WI38 (cell line): ENCODE measurements around the gene SH2D3C.

Experiments
- H3K4me3 ChIP-seq: 2 replicates; pipeline ENCODE4 v1.5.1; 2011; ENCODE audit warnings: low read depth, mild to moderate bottlenecking, control low read depth, low read length
- TF ChIP-seq, protein P1 (sequence below): IDR thresholded peaks from 2 replicates; pipeline ENCODE4 v1.5.1; 2012; ENCODE audit warnings: low read depth, mild to moderate bottlenecking, control low read depth, low read length

The SH2D3C gene

DNA sequence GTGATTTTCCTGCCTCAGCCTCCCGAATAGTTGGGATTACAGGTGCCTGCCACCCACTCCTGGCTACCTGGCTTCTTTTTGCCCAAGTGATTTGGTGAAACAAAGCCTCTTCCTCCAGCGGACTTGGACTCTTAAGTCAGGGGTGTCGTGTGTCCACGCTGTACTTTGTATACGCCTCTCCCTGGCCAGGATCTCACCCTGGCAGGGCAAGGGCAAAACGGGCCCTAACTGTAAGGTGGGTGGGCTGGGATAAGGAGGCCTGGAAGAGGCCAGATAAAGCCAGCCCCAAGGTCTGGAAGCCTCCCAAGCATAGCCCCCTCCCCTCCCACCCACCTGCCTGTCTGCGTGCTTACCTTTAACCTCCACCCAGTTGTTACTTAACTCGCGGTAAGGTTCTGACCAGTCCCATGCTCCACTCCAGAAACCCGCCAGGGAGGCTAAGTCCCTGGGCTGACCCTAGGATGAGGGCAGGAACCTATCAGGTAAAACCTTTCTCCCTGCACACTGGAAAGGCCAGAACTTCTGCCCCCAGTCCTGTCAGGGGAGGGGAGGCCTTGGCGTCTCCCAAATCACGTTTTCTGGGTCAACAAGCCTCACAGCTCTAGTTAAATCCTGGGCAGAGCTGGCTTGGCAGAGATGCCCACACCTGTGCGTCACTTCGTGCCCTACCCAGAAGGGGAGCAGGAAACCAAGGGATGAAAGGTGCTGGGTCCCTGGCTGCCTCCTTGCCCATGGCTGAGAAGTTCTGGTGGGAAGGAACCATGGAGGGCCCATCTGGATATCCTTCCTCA is 15.7 kb upstream of the SH2D3C start:
- H3K4me3 ChIP-seq, result no peak overlapping the region
- TF ChIP-seq, protein P1, sequence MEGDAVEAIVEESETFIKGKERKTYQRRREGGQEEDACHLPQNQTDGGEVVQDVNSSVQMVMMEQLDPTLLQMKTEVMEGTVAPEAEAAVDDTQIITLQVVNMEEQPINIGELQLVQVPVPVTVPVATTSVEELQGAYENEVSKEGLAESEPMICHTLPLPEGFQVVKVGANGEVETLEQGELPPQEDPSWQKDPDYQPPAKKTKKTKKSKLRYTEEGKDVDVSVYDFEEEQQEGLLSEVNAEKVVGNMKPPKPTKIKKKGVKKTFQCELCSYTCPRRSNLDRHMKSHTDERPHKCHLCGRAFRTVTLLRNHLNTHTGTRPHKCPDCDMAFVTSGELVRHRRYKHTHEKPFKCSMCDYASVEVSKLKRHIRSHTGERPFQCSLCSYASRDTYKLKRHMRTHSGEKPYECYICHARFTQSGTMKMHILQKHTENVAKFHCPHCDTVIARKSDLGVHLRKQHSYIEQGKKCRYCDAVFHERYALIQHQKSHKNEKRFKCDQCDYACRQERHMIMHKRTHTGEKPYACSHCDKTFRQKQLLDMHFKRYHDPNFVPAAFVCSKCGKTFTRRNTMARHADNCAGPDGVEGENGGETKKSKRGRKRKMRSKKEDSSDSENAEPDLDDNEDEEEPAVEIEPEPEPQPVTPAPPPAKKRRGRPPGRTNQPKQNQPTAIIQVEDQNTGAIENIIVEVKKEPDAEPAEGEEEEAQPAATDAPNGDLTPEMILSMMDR, result no peak

DNA sequence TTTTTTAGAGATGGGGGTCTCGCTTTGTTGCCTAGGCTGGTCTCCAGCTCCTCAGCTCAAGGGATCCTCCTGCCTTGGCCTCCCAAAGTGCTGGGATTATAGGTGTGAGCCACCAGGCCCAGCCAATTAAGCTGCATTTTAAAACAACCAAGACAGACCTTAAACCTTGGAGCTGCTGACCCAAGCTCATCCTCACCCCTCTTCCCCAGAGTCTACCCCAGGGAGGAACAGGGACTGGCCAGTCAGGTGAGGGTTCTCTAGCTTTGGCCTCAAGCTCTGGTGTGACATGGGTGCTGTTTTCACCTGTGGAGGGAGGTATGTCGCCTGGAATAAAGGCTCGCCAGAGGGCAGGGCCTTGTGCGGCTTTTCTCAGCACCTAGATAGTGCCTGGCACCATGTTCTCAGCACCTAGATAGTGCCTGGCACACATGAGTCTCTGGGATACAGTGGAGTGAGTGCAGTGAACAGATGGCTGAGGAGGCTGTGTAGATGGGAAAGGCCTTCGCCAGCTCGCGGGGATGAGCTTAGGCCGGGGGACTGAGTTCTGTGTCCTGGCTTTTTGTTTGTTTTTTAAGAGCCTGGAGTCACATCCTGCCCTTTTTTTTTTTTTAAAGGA is 14.7 kb upstream of the SH2D3C start:
- no peak overlapping the region for H3K4me3 ChIP-seq
- TF ChIP-seq, protein P1, result no peak

DNA sequence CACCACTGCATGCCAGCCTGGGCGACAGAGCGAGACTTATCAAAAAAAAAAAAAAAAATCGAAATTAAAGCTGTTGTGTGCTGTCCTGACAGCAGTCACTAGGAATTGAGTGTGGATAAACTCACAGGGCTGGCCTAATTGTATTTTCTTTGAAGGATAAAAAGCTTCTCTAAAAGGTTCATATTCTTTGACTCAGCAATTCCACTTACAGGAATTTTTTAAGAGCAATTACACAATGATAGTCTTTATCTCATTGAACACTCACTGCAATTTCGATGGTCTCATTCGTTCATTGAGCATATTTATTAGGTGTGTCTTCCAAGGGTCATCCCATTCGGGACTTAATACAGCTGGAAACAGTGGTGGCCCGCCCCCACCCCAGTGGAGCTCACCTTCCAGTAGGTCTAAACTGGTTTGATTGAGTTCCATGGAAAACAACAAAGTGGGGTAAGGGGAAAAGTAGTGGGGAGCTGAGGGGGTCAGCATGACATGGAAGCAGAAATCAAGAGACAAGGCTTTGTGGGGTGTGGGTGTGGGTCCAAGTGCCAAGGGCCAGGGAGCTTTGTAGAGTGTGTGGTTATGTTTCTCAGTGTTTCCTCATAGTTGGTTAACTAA is 14.1 kb upstream of the SH2D3C start:
- TF ChIP-seq, protein P1, result no peak
- H3K4me3 ChIP-seq, result no peak overlapping the region

DNA sequence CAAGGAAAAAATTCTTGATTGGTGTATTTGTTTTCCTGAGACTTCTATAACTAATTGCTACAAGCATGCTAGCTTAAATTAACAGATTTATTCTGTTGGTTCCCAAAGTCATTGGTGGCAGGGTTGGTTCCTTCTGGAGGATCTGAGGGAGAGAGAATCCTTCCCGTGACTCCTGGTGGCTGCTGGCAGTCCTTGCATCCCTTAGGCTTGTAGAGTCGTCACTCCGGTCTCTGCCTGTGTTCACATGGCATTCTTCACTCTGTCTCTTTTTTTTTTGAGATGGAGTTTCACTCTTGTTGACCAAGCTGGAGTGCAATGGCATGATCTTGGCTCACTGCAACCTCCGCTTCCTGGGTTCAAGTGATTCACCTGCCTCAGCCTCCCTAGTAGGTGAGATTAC is 12.6 kb upstream of the SH2D3C start:
- no peak overlapping the region for H3K4me3 ChIP-seq
- TF ChIP-seq, protein P1, result no peak

DNA sequence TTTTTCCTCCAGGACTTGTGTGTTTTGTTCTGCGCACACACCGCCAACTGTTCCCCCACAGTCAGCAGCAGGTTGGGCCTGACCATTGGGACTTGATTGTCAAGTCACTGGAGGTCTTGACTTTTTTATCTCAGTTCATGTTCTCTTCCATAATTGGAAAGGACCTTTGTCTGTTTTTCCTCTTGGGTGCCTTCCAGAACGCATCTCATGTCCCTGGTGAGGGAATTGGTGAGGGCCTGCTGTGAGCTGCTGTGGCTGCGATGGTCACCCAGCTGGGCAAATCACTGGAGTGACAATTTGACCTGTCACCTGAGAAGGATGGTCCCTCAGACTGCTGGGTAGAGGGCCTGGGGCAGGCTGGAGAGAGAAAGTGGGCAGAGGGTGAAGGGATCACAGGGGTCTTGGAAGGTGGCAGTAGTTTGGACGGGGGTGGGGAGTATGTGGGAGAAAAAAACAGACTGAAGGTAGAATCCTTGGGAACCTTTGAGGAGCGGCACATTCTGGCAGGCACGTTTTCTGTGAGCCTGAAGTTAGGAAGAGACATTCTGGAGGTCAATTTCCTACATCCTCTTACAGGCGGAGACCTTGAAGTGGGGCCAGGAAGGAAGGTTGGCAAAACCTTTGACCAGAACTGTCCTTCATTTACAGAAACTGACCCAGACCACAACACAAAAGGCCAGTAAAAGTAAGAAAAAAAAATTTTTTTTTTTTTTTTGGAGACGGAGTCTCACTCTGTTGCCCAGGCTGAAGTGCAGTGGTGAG is 11.8 kb upstream of the SH2D3C start:
- no peak overlapping the region for H3K4me3 ChIP-seq
- TF ChIP-seq, protein P1, result no peak

DNA sequence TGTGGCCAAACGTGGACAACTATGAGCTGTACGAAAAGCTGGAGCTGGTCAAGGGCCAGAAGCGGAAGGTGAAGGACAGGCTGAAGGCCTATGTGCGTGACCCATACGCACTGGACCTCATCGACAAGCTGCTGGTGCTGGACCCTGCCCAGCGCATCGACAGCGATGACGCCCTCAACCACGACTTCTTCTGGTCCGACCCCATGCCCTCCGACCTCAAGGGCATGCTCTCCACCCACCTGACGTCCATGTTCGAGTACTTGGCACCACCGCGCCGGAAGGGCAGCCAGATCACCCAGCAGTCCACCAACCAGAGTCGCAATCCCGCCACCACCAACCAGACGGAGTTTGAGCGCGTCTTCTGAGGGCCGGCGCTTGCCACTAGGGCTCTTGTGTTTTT is 10.7 kb upstream of the SH2D3C start:
- no peak overlapping the region for H3K4me3 ChIP-seq
- TF ChIP-seq, protein P1, result no peak
